Endometrial microvascular endothelial cells (primary cell): ENCODE data around the gene MAP6. TPM values are rescaled to one million over a fixed set of nuclear protein-coding genes. Genes with fewer than 3 reads are reported as not detected.
"Not testable (repeated sequence)": the region's sequence is repeated elsewhere in the genome, so short reads cannot be mapped to it uniquely, and the experiment has no call there.

Experiments
- in situ Hi-C: cut with HindIII; loops from 2 replicates; pipeline ENCODE4 v1.10.0; 2017; ENCODE audit warnings: low sequenced_read_pairs, low pct_unique_long_range_greater_than_20kb; ENCODE audit errors: inconsistent ontology term
- total RNA-seq: library from RNA; depleted of rRNA; stranded (reverse); fragments of >200 nt; gene quantifications from one replicate; pipeline ENCODE4 v1.2.3, GENCODE V29; 2015; ENCODE audit errors: inconsistent ontology term

The MAP6 gene
- 1.3 TPM for total RNA-seq

DNA sequence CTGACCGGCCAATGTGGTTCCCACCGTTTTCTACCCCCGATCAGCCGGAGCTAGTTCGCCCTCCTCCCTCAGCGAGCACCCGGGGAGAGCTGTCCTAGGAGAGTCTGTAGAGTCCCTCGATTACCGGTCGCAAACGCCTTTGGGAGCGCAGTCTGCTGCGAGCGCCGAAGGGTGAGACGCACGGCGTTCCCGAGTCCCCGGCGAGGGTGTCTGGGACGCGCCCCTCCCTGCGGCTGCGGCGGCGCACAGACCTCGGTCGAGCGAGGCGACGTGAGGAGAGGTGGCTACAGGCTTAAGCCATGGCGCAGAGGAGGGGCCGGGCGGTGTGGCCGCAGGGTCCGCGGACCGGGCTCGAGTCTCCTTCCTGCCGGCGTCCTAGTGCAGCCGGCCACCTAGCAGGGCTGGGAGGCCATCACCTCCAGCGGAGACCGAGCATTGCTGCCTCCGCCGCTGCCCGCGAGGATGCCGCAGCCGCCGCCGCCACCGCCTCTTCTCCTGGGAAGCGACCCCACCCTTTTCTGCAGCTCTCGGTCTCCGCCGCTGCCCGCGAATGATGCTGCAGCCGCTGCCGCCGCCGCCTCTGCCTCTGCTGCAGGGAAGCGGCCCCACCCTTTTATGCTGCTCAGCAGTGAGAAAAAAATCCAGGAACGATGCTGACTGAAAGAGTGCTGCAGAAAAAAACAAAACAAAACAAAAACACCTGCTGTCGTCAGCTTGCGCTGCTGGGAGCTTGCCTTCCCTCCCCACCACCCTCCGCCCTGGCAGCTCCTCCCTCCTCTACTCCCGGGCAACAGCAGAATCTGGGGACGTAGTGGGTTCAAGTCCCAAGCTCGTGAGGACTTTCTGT, at the start of gene MAP6:
Gene MAP6 (minus strand): TSS at position 588 of the 847 bp plus-strand sequence. CDS start 669 bp downstream, outside the sequence.
- in situ Hi-C loops: no loop called here

GRCh38 chr11:75717608-75718418, 49.0 kb upstream of the MAP6 start, which contains the start of gene MOGAT2:
TSS of gene MOGAT2 (plus strand) at chr11:75717838. CDS start at chr11:75717889, 51 bp downstream.
- in situ Hi-C loops: no loop called here

DNA sequence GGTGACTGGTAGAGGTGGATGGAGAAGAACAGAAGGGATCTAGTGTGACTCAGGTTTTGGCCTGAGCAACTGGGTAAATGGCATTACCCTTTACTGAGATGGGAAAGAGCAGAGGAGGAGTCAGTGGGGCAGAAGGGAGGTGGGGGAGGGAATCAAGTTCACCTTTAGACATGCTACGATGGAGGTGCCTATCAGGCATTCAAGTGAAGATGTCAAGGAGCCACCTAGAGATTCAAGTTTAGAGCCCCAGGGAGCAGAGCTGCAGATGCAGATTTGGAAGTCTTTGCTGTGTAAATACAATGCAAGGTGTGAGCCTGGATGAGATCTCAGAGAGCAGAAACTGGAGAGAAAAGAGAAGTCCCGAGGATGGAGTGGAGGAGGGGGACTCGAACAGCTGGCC, 47.8 kb upstream of the MAP6 start:
- in situ Hi-C loops: no loop called here

DNA sequence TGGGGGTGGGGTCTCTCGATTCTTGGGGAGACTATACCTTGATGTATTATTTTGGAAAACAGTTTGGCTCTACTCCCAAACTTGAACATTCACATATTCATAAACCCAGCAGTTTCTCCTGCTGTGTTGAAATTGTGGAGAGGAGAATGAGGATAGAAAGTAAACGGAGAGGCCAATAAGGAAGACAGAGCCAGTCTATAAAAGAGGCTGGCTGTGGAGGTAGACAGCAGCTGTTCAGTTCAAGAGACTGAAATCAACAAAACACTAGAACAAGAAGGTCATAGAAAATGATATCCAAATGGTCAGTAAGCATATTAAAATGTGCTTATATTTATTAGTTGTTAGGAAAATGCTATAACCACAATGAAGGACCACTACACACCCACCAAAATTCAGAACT, 46.9 kb upstream of the MAP6 start:
- in situ Hi-C loops: no loop called here

DNA sequence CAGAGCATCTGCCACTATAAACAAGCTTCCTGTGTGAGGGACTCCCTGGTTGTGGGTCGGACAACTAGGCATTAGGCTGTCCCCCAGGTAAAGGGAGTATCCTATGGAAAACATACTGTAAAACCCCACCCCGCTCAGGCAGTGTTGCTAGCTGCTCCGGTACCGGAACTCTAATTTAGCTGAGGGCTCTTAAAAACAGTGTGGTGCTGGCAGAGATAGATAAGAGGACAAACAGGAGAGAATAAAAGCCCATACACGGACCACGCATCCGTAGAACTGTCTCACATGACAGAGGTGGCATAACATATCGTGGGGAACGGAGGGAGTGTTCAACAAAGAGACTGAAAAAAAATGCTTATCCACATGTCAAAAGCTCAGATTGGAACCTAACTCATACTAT, 45.4 kb upstream of the MAP6 start:
- in situ Hi-C loops: no loop called here

GRCh38 chr11:75706260-75706729, 37.5 kb upstream of the MAP6 start:
- in situ Hi-C loops: no loop called here

DNA sequence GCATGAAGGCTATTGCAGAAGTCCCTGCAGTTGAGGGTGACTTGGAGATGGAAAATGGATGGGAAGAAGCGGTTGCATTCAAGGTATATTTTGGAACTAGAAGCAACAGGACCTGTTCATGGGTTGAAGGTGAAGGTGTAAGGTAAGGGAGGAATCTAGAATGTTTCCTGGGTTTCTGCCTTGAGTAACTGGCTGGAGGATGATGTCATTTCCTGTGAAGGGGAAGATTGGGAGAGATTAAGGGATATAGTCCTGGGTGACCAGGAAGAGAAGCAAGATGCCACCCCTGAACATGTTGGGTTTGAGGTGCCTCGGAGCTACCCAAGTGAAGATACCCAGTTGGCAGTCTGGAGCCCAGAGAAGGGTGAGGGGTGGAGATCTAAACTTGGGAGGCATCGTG, 36.7 kb upstream of the MAP6 start:
- in situ Hi-C loops: no loop called here

DNA sequence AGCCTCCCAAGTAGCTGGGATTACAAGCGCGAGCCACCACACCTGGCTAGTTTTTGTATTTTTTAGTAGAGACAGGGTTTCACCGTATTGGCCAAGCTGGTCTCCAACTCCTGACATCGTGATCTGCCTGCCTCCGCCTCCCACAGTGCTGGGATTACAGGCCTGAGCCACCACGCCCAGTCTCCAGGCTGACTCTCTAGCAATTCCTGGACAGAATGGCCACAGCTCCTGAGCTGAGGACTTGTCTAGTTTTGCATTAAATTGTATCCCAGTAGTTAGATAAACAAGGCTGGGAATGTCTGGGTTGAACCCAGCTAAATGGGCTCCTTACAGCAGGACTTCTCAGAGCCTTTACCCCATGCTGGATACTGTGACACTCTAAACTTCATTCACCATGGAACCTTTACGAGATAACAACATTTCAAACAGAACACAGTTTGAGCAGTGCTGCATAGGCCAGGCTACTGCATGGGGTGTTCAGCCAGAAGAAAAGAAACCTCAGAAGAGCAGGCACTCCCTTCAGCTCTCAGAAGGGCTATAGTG, 34.9 kb upstream of the MAP6 start:
- in situ Hi-C loops: no loop called here

DNA sequence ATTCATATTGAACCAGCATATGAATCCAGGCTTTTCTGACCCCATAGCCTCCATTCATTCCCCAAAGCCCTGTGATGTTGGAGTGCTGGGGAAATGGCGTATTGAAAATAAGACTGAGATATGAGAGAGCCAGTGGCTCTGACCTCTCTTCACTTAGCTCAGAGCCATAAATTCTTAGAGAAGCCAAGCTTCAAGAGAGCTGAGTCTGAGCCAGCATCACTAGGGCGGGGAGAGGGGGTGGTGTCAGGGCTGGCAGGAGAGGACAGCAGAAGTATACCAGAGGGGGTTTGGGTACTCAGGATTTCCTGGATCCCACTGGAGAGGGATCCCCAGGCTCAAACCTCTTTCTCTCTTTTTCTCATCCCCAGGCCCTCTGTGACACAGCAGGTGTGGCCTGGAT, 32.1 kb upstream of the MAP6 start:
- in situ Hi-C loops: no loop called here

- in situ Hi-C loops: no loop called here
Observed at GRCh38 chr11:75697906-75698581, 29.2 kb upstream of the MAP6 start.

DNA sequence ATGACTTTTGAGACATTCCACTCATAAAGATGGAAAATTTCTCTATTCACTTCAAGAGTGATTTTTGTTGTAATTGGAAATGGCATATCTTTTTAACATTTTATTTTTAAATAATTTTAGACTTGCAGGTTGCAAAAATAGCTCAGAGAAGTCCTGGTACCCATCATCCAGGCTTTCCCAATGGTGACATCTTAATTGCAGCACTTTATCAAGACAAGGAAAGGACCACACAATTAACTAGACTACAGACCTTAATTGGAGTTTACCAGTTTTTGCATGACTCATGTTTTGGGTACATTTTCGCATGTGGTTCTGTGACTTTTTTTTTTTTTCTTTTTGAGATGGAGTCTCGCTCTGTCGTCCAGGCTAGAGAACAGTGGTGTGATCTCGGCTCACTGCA, 23.0 kb upstream of the MAP6 start:
- in situ Hi-C loops: no loop called here

GRCh38 chr11:75689863-75690609, 21.2 kb upstream of the MAP6 start:
- in situ Hi-C loops: no loop called here

GRCh38 chr11:75683856-75684255, 15.0 kb upstream of the MAP6 start:
- in situ Hi-C loops: not testable (repeated sequence)

DNA sequence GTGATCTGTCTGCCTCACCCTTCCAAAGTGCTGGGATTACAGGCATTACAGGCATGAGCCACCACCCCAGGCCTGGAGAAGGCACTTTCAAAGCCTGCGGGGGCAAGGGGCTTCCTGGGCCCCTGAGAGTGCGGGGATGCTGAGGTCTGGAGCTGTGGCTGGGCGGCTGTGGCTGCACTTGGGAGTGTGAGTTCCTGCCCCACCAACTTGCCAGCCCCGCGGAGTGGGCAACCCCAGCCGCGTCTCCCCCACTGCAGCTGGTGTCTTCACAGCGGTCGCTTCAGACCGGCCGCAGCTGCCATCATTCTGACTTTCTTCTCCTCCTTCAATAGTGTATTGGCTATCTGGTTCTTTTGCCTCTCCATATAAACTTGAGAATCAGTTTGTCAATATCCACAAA, 10.7 kb upstream of the MAP6 start:
- in situ Hi-C loops: no loop called here

DNA sequence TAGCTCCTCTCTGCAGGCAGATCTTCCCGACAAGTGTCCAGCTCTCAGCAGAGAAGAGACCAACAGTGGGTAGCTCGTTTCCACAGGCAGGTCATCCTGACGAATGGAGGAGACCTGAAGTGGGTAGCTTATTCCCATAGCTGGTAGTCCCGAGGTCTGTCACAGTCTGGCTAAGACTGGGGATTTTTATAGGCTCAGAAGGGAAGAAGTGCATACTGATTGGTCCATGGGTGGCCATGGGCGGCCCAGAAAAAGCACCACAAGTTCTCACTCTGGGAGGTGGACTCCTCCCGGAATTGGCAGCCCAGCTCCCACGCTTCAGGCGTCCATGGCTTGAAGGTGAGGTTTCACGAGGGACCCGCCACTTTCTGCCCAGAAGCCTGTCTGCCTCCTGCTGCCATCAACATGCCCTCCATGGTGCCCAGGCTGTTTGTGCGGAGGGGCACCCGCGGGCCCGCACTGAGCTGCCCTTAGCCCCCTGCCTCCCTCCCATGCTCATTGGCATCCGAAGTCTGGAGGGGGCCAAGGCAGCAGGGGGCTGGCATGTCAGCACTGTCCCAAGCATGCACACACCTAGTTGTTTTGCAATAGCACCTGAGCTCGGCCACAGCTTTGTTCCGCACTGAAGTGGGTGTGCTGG, 9.9 kb upstream of the MAP6 start:
- in situ Hi-C loops: no loop called here

- in situ Hi-C loops: no loop called here
Observed at GRCh38 chr11:75677909-75678308, 9.1 kb upstream of the MAP6 start.

DNA sequence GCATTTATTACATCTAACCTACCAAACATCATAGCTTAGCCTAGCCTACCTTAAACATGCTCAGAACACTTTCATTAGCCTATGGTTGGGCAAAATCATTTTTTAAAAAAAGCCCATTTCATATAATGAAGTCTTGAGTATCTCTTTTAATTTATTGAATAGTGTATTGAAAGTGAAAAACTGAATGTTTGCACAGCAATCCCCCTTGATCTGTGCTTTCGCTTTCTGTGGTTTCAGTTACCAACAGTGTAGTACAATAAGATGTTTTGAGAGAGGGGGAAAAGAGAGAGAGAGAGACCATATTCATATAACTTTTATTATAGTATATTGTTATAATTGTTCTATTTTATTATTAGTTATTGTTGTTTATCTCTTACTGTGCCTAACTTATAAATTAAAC, 8.4 kb upstream of the MAP6 start:
- in situ Hi-C loops: no loop called here

- in situ Hi-C loops: no loop called here
Observed at GRCh38 chr11:75673977-75674582, 5.2 kb upstream of the MAP6 start.
